ENCODE data around the gene ROS1.

Gene ROS1

DNA sequence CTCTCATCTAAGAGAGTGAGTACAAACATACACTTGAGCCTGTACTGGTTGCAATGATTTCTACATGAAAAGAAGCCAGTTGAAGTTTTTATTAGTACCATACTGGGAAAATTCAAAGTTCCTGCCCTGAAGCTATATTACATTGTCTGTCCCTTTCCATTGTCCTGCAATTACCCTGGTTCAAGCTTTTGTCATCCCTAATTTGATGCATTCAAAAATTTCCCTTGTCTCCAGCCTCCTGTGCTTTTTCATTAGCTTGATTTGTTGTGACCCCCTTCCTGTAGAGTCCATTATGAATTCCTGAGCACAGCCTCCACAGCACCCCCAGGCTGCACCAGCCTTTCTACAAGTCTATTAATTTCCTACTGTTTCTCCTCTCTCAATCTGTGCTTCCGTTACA is 114.0 kb downstream of the ROS1 start:
- Histone ChIP-seq H3K9ac (no peak overlapping the region), H3K27ac (no peak overlapping the region), H3K9me3 (no peaks in the 10 kb centered on the region), H4K20me1 (no peaks in the 10 kb centered on the region), H3K36me3 (no peaks in the 10 kb centered on the region), H3K27me3 (no peaks in the 10 kb centered on the region), H3K4me2 (no peak overlapping the region), H3K4me3 (no peak overlapping the region), H3K4me1 (no peaks in the 10 kb centered on the region)
- TF ChIP-seq Cebpa-rat (IDR thresholded peaks at IDR 0.05): no peak

DNA sequence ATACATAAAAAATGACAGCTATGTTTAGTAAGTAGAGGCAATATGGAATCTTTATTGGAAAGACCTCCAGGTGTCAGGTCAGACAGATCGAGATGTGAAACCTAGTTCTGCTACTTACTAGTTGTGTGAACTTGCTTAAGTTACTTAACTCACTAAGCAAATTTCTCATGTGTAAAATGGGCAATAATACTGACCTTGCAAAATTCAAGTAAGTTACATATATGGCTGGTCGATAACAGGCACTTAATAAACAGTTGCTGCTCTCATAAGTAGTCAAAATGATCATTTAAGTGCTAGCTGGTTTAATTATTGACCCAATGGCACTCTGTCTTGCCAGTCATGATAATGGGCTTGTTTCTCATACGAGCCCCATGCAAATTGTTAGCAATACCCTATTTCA is 114.4 kb downstream of the ROS1 start:
- no peak overlapping the region for H3K27ac ChIP-seq
- no peaks in the 10 kb centered on the region for H3K36me3 ChIP-seq
- H4K20me1 ChIP-seq: no peaks in the 10 kb centered on the region
- H3K27me3 ChIP-seq: no peaks in the 10 kb centered on the region
- H3K9me3 ChIP-seq: no peaks in the 10 kb centered on the region
- no peak overlapping the region for H3K4me3 ChIP-seq
- no peaks in the 10 kb centered on the region for H3K4me1 ChIP-seq
- no peak for TF ChIP-seq Cebpa-rat (IDR thresholded peaks at IDR 0.05)
- H3K9ac ChIP-seq: no peak overlapping the region
- H3K4me2 ChIP-seq: no peak overlapping the region

- Histone ChIP-seq H3K27ac (no peak overlapping the region), H3K36me3 (no peaks in the 10 kb centered on the region), H3K4me2 (no peak overlapping the region), H3K9ac (no peak overlapping the region), H3K9me3 (no peaks in the 10 kb centered on the region), H3K4me3 (no peak overlapping the region), H4K20me1 (no peaks in the 10 kb centered on the region), H3K27me3 (no peaks in the 10 kb centered on the region), H3K4me1 (no peaks in the 10 kb centered on the region)
- TF ChIP-seq Cebpa-rat (IDR thresholded peaks at IDR 0.05): no peak
Measured at GRCh38 chr6:117309611-117310010, 116.1 kb downstream of the ROS1 start.

DNA sequence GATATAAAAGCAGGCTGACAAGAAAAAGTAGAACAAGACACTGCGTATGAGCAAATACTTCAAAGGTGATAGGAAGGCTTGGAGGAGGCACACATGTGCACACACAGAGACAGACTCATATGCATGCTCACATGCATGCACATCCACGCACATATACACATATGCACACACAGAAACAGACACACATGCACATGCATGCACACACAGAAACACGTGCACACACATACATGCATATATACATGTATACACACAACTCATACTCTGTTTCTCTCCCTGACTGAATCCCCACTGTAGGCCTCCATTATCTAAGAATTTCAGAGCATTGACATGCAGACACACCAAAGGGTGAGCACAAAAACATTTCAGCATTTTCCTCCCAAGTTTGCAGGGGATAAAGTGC is 116.7 kb downstream of the ROS1 start:
- H3K36me3 ChIP-seq: no peaks in the 10 kb centered on the region
- H3K9ac ChIP-seq: no peak overlapping the region
- no peak for TF ChIP-seq Cebpa-rat (IDR thresholded peaks at IDR 0.05)
- H3K27ac ChIP-seq: no peak overlapping the region
- no peaks in the 10 kb centered on the region for H3K27me3 ChIP-seq
- no peaks in the 10 kb centered on the region for H3K4me1 ChIP-seq
- no peaks in the 10 kb centered on the region for H4K20me1 ChIP-seq
- H3K4me2 ChIP-seq: no peak overlapping the region
- H3K4me3 ChIP-seq: no peak overlapping the region
- no peaks in the 10 kb centered on the region for H3K9me3 ChIP-seq

GRCh38 chr6:117307655-117308054 is 118.1 kb downstream of the ROS1 start:
- Histone ChIP-seq H3K9ac (no peak overlapping the region), H3K36me3 (no peaks in the 10 kb centered on the region), H4K20me1 (no peaks in the 10 kb centered on the region), H3K4me2 (no peak overlapping the region), H3K27ac (no peak overlapping the region), H3K9me3 (no peaks in the 10 kb centered on the region), H3K27me3 (no peaks in the 10 kb centered on the region), H3K4me1 (no peaks in the 10 kb centered on the region), H3K4me3 (no peak overlapping the region)
- TF ChIP-seq Cebpa-rat (IDR thresholded peaks at IDR 0.05): no peak

- H3K4me2 ChIP-seq: no peak overlapping the region
- no peaks in the 10 kb centered on the region for H4K20me1 ChIP-seq
- no peak for TF ChIP-seq Cebpa-rat (IDR thresholded peaks at IDR 0.05)
Measured at GRCh38 chr6:117306227-117306790, 119.4 kb downstream of the ROS1 start.

DNA sequence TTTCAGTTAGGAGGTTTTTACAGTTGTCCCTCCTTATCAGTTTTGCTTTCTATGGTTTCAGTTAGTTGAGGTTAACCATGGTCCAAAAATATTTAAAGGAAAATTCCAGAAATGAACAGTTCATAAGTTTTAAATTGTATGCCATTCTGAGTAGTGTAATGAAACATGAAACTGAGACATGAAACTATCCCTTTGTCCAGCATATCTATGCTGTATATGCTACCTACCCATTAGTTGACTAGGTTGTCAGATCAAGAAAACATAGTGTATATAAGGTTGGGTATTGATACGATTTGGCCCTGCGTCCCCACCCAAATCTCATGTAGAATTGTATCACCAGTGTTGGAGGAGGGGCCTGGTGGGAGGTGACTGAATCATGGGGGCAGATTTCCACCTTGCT is 121.3 kb downstream of the ROS1 start:
- no peak overlapping the region for H3K9ac ChIP-seq
- no peak for TF ChIP-seq Cebpa-rat (IDR thresholded peaks at IDR 0.05)
- no peaks in the 10 kb centered on the region for H3K9me3 ChIP-seq
- no peaks in the 10 kb centered on the region for H3K27me3 ChIP-seq
- H4K20me1 ChIP-seq: no peaks in the 10 kb centered on the region
- no peak overlapping the region for H3K4me2 ChIP-seq
- H3K36me3 ChIP-seq: no peaks in the 10 kb centered on the region
- H3K4me1 ChIP-seq: no peaks in the 10 kb centered on the region
- H3K4me3 ChIP-seq: no peak overlapping the region
- H3K27ac ChIP-seq: no peak overlapping the region

More at GRCh38 chr6:117306227-117306790, 119.4 kb downstream of the ROS1 start:
- H3K36me3 ChIP-seq: no peaks in the 10 kb centered on the region
- no peak overlapping the region for H3K4me3 ChIP-seq
- H3K9me3 ChIP-seq: no peaks in the 10 kb centered on the region
- no peak overlapping the region for H3K27ac ChIP-seq
- no peak overlapping the region for H3K9ac ChIP-seq
- no peaks in the 10 kb centered on the region for H3K4me1 ChIP-seq
- H3K27me3 ChIP-seq: no peaks in the 10 kb centered on the region

DNA sequence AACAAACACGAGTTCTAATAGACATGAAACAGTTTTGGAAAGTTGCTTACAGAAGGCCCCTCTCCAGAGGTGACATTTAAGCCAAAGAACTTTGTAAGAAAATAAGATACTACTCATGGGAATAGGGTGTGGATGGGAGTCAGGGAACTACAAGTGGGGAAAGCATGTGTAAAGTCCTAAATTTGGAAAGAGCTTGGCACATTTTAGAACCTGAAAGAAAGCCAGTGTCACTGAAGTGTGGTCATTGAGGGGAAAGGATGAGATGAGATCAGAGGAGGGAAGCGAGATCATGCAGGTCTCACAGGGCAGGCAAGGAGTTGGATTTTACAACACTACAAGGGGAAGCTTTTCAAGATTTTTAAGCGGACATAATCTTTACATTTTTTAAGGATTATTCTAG is 122.4 kb downstream of the ROS1 start:
- H3K27me3 ChIP-seq: no peaks in the 10 kb centered on the region
- no peaks in the 10 kb centered on the region for H3K36me3 ChIP-seq
- no peaks in the 10 kb centered on the region for H3K9me3 ChIP-seq
- no peak overlapping the region for H3K4me3 ChIP-seq
- no peak overlapping the region for H3K4me2 ChIP-seq
- H3K27ac ChIP-seq: no peak overlapping the region
- no peak overlapping the region for H3K9ac ChIP-seq
- no peaks in the 10 kb centered on the region for H3K4me1 ChIP-seq
- H4K20me1 ChIP-seq: no peaks in the 10 kb centered on the region
- TF ChIP-seq Cebpa-rat (IDR thresholded peaks at IDR 0.05): no peak

DNA sequence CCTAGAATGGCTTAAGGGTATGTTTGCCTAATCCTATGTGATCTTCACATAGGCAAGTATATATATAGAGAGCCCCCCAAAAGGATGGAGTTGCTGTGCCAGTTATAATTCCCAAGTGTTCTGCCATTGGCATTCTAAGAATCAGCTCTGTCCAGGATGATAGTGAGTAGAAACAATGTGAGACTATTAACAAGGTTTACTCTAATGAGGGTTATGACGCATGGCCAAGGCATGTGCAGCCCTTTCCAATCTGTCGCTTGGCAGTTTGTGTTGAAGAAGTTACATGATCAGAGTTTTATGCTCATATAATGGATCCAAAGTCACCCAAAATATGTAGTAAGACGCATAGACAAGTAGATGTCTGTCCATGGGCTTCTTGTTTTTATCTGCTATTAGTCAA is 126.8 kb downstream of the ROS1 start:
- Histone ChIP-seq H4K20me1 (no peaks in the 10 kb centered on the region), H3K4me1 (no peaks in the 10 kb centered on the region), H3K27ac (no peak overlapping the region), H3K27me3 (no peaks in the 10 kb centered on the region), H3K36me3 (no peaks in the 10 kb centered on the region), H3K4me2 (no peak overlapping the region), H3K4me3 (no peak overlapping the region), H3K9ac (no peak overlapping the region), H3K9me3 (no peaks in the 10 kb centered on the region)
- no peak for TF ChIP-seq Cebpa-rat (IDR thresholded peaks at IDR 0.05)

- no peaks in the 10 kb centered on the region for H3K36me3 ChIP-seq
Measured at GRCh38 chr6:117290173-117290846, 135.4 kb downstream of the ROS1 start.

More at GRCh38 chr6:117290173-117290846, 135.4 kb downstream of the ROS1 start:
- H3K27me3 ChIP-seq: no peaks in the 10 kb centered on the region
- H3K27ac ChIP-seq: no peak overlapping the region
- no peaks in the 10 kb centered on the region for H3K9me3 ChIP-seq
- H3K4me2 ChIP-seq: no peak overlapping the region
- no peak overlapping the region for H3K9ac ChIP-seq
- no peaks in the 10 kb centered on the region for H3K4me1 ChIP-seq
- no peaks in the 10 kb centered on the region for H4K20me1 ChIP-seq
- TF ChIP-seq Cebpa-rat (IDR thresholded peaks at IDR 0.05): no peak
- H3K4me3 ChIP-seq: no peak overlapping the region
